ENCODE results near the gene DNAH6. TPM values are rescaled to one million over a fixed set of nuclear protein-coding genes. Genes with fewer than 3 reads are reported as not detected.
"Not testable (repeated sequence)": the region's sequence is repeated elsewhere in the genome, so short reads cannot be mapped to it uniquely, and the experiment has no call there.

DNAH6 gene
- 0.14 and 0.52 TPM in 2 replicates for total RNA-seq

DNA sequence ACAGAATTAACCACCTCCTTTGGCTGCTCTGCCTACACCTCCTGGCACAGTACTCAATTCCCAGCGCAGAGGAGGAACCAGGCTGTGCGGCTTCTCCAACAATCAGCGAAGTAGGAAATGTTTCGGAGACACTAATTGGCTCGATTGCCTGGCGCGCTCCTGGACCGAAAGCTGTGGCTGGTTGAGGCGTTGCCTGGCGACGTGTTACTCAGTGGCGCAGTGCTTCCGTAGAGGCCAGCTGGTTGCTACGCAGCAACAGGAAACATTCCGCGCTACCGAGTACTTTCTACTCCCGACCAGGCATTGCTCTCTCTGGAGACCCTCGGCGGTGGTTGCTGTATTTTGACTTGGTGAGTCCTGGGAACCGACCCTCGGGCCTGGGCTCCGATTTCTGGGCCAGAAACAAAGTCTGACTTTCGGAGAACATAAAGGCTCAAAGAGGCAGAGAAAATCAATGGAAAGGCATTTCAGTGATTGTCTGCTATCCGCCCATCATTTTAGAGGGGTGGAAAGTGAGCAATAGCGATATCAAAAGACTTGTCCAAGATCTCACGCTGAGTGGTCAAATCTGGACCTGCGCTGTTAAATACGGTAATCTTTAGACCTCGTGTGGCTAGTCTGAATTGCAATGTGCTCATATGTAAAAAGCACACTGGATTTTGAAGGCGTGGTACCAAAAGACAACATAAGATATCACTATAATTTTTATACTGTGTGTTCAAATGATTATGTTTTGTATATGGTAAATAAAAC is at the start of gene DNAH6:
Gene DNAH6 (plus strand): TSS at position 265 of the 753 bp plus-strand sequence. CDS start 1,329 bp downstream, outside the sequence.
- peak; percentile 77 for DNase-seq (ENCODE audit: low read depth)
- H3K4me3 ChIP-seq (ENCODE audit: low read depth, low read length), result peak within 1 kb of the TSS; percentile 81

GRCh38 chr2:84467389-84467788 is 48.9 kb upstream of the DNAH6 start:
- no peak for TF ChIP-seq CTCF (conservative IDR thresholded peaks at IDR 0.05; ENCODE audit: low read depth, low read length)
- no peak overlapping the region for H3K4me3 ChIP-seq (ENCODE audit: low read depth, low read length)
- DNase-seq (ENCODE audit: low read depth), result no peak

More for the DNA sequence above, at the start of gene DNAH6:
- no peak for TF ChIP-seq CTCF (conservative IDR thresholded peaks at IDR 0.05; ENCODE audit: low read depth, low read length)

DNA sequence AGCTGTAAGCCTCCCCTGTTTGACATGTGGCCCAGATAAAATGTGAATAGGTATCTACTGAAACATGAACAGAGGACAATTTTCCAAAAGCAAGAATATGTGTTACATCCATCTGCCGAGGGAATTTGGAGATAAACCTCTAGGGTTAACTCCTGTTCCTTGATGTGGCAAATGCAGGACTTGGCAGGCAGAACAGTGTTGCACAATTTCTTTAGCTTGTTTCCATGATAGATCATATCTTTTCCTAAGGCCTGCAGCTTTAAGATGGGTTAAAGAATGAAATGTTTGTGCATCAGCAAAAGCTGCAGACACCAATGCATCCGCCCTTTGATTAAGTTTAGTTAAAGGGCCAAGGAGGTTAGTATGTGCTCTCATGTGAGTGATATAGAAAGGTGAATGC is 43.9 kb upstream of the DNAH6 start:
- DNase-seq (ENCODE audit: low read depth); H3K4me3 ChIP-seq (ENCODE audit: low read depth, low read length): not testable (repeated sequence)

- no peak for TF ChIP-seq CTCF (conservative IDR thresholded peaks at IDR 0.05; ENCODE audit: low read depth, low read length)
- no peak overlapping the region for H3K4me3 ChIP-seq (ENCODE audit: low read depth, low read length)
These were observed 43.3 kb upstream of the DNAH6 start for GRCh38 chr2:84472856-84473565.

DNA sequence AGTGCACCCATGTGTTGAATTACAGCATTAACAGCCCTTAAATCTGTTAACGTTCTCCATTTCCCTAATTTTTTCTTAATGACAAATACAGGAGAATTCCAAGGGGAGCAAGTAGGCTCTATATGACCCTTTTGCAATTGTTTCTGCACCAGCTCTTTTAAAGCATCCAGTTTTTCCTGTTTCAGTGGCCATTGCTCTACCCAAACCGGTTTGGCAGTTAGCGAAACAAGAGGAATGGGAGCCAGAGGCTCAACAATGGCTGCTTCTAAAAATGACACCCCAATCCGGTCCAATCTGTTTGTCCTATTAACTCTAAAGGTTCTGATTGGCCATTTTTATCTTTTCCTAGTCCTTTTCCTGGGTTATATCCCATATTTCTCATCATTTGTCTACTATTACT is 42.1 kb upstream of the DNAH6 start:
- no peak for DNase-seq (ENCODE audit: low read depth)
- H3K4me3 ChIP-seq (ENCODE audit: low read depth, low read length), result no peak overlapping the region
- no peak for TF ChIP-seq CTCF (conservative IDR thresholded peaks at IDR 0.05; ENCODE audit: low read depth, low read length)

More at GRCh38 chr2:84472856-84473565, 43.3 kb upstream of the DNAH6 start:
- no peak for DNase-seq (ENCODE audit: low read depth)

DNA sequence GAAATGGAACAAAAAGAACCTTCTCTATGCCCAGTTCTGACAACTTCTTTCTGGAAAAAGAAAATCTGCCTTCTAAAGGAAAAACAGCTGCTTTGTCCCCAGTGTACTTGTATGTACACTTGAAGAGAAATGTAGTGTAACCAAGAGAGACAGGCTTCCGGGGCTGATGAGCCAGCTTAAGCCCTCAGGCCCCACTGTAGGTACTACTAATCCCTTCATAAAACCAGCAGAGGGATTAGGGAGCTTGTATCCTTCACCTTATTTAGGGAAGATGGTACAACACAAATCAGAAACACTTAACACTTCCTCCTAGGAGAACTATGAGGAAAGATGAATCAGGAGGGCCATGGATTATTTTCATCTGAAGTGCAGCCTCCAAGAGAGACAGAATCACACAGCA is 38.4 kb upstream of the DNAH6 start:
- no peak for TF ChIP-seq CTCF (conservative IDR thresholded peaks at IDR 0.05; ENCODE audit: low read depth, low read length)

GRCh38 chr2:84478867-84479266 is 37.4 kb upstream of the DNAH6 start:
- no peak for TF ChIP-seq CTCF (conservative IDR thresholded peaks at IDR 0.05; ENCODE audit: low read depth, low read length)
- DNase-seq (ENCODE audit: low read depth), result no peak
- H3K4me3 ChIP-seq (ENCODE audit: low read depth, low read length), result no peak overlapping the region

More for the DNA sequence above, 38.4 kb upstream of the DNAH6 start:
- H3K4me3 ChIP-seq (ENCODE audit: low read depth, low read length), result no peak overlapping the region
- DNase-seq (ENCODE audit: low read depth), result no peak
